HUES48 (cell line): ENCODE results near the gene ARHGEF10L.
"Not testable (repeated sequence)": the region's sequence is repeated elsewhere in the genome, so short reads cannot be mapped to it uniquely, and the experiment has no call there.

Experiments
- H3K27ac ChIP-seq: one replicate; pipeline ENCODE4 v1.7.0; 2013; ENCODE audit warnings: low read depth, low read length, inconsistent platforms
- H3K27me3 ChIP-seq: 2 replicates; pipeline ENCODE4 v1.6.1; 2013; ENCODE audit warnings: mild to moderate bottlenecking, low read length; ENCODE audit not compliant: control insufficient read depth, insufficient read depth
- H3K36me3 ChIP-seq: 2 replicates; pipeline ENCODE4 v1.6.1; 2013; ENCODE audit warnings: low read length; ENCODE audit not compliant: control insufficient read depth, insufficient read depth
- H3K4me1 ChIP-seq: 2 replicates; pipeline ENCODE4 v1.6.1; 2013; ENCODE audit warnings: mild to moderate bottlenecking, low read length; ENCODE audit not compliant: control insufficient read depth, insufficient read depth
- H3K4me3 ChIP-seq: 2 replicates; pipeline ENCODE4 v1.5.1; 2013; ENCODE audit warnings: mild to moderate bottlenecking, low read depth, low read length
- H3K9ac ChIP-seq: 2 replicates; pipeline ENCODE4 v1.6.1; 2013; ENCODE audit warnings: mild to moderate bottlenecking, low read depth, low read length, moderate library complexity
- H3K9me3 ChIP-seq: 2 replicates; pipeline ENCODE4 v1.6.1; 2013; ENCODE audit warnings: low read length; ENCODE audit not compliant: control insufficient read depth, insufficient read depth

Gene ARHGEF10L

GRCh38 chr1:17743008-17743647, 203.6 kb downstream of the ARHGEF10L start:
- no peaks in the 10 kb centered on the region for H3K9me3 ChIP-seq
- no peak overlapping the region for H3K27ac ChIP-seq
- no peaks in the 10 kb centered on the region for H3K27me3 ChIP-seq
- H3K36me3 ChIP-seq, result no peaks in the 10 kb centered on the region
- H3K9ac ChIP-seq, result no peak overlapping the region
- H3K4me1 ChIP-seq, result no peaks in the 10 kb centered on the region
- H3K4me3 ChIP-seq, result no peak overlapping the region

GRCh38 chr1:17743925-17744324, 204.4 kb downstream of the ARHGEF10L start:
- Histone ChIP-seq H3K9ac (no peak overlapping the region), H3K27ac (no peak overlapping the region), H3K4me3 (no peak overlapping the region), H3K27me3 (no peaks in the 10 kb centered on the region), H3K36me3 (no peaks in the 10 kb centered on the region), H3K9me3 (no peaks in the 10 kb centered on the region), H3K4me1 (no peaks in the 10 kb centered on the region)

GRCh38 chr1:17744666-17745478, 205.4 kb downstream of the ARHGEF10L start:
- H3K27me3 ChIP-seq, result no peaks in the 10 kb centered on the region
- no peaks in the 10 kb centered on the region for H3K36me3 ChIP-seq
- H3K9me3 ChIP-seq, result no peaks in the 10 kb centered on the region
- no peak overlapping the region for H3K4me3 ChIP-seq
- H3K9ac ChIP-seq, result no peak overlapping the region
- no peaks in the 10 kb centered on the region for H3K4me1 ChIP-seq
- H3K27ac ChIP-seq, result no peak overlapping the region

- Histone ChIP-seq H3K4me3 (no peak overlapping the region), H3K27me3 (no peaks in the 10 kb centered on the region), H3K9me3 (no peaks in the 10 kb centered on the region), H3K4me1 (no peaks in the 10 kb centered on the region), H3K36me3 (no peaks in the 10 kb centered on the region), H3K9ac (no peak overlapping the region), H3K27ac (no peak overlapping the region)
Observed at GRCh38 chr1:17745479-17745955, 206.0 kb downstream of the ARHGEF10L start.

- not testable (repeated sequence) for H3K4me3 ChIP-seq, H3K4me1 ChIP-seq, H3K36me3 ChIP-seq, H3K9ac ChIP-seq, H3K9me3 ChIP-seq, H3K27ac ChIP-seq, H3K27me3 ChIP-seq
Observed at GRCh38 chr1:17746281-17746680, 206.8 kb downstream of the ARHGEF10L start.

GRCh38 chr1:17746920-17747319, 207.4 kb downstream of the ARHGEF10L start:
- H3K4me1 ChIP-seq, result no peaks in the 10 kb centered on the region
- no peak overlapping the region for H3K9ac ChIP-seq
- no peaks in the 10 kb centered on the region for H3K36me3 ChIP-seq
- no peaks in the 10 kb centered on the region for H3K9me3 ChIP-seq
- no peak overlapping the region for H3K27ac ChIP-seq
- H3K4me3 ChIP-seq, result no peak overlapping the region
- no peaks in the 10 kb centered on the region for H3K27me3 ChIP-seq
